Measurements from ENCODE around the gene POLL.

POLL gene

GRCh38 chr10:101560298-101561067 is 27.6 kb downstream of the POLL start:
- DNase-seq: no peak

GRCh38 chr10:101559596-101560297 is 28.3 kb downstream of the POLL start:
- no peak for DNase-seq

- DNase-seq: no peak
Observed at GRCh38 chr10:101558671-101559595, 29.1 kb downstream of the POLL start.

GRCh38 chr10:101558204-101558603 is 29.9 kb downstream of the POLL start:
- no peak for DNase-seq

- DNase-seq: no peak
Observed at GRCh38 chr10:101557541-101557940, 30.5 kb downstream of the POLL start.

- no peak for DNase-seq
Observed at GRCh38 chr10:101552442-101552841, 35.6 kb downstream of the POLL start.

GRCh38 chr10:101550965-101551364 is 37.1 kb downstream of the POLL start:
- DNase-seq: no peak

GRCh38 chr10:101545898-101546297 is 42.2 kb downstream of the POLL start:
- DNase-seq: no peak

GRCh38 chr10:101538446-101538845 is 49.6 kb downstream of the POLL start:
- DNase-seq: no peak

- DNase-seq: peak in 1 of 2 experiments; percentile 9
Observed at GRCh38 chr10:101536800-101537199, 51.3 kb downstream of the POLL start.

- DNase-seq: no peak
Observed at GRCh38 chr10:101535949-101536348, 52.1 kb downstream of the POLL start.

- no peak for DNase-seq
Observed at GRCh38 chr10:101529725-101530553, 58.1 kb downstream of the POLL start.

GRCh38 chr10:101529207-101529606 is 58.9 kb downstream of the POLL start:
- DNase-seq: no peak

Measured in AML-193 (cell line).